GM12878 (cell line): ENCODE data around the gene AFAP1. TPM values are rescaled to one million over a fixed set of nuclear protein-coding genes. Genes with fewer than 3 reads are reported as not detected.

Source experiments
- ATAC-seq: fragments of 200-7000 bp; cut with Tn5 transposase; 3 replicates; pipeline ENCODE4 v1.9.1; 2020; ENCODE audit warnings: mild to moderate bottlenecking, moderate library complexity
- BruUV-seq: library from RNA; stranded (reverse); fragments of 400-500 nt; replicated peaks from 2 replicates; lab custom pipeline; 2021; lab: Mats Ljungman, UMichigan
- CTCF ChIA-PET: fragments of 300-600 bp; sonication (Branson Sonifier 250); formaldehyde crosslinking; extraction: SDS; loops from one replicate; lab custom pipeline; 2021; ENCODE audit warnings: inconsistent platforms; lab: Yijun Ruan, JAX
- POLR2A ChIA-PET: fragments of 350-600 bp; formaldehyde crosslinking; extraction: SDS; loops from one replicate; lab custom pipeline; 2021; ENCODE audit warnings: inconsistent platforms; lab: Charles Lee
- RAD21 ChIA-PET: fragments of 300-600 bp; sonication (Branson Sonifier 250); formaldehyde crosslinking; loops from one replicate; lab custom pipeline; 2023; ENCODE audit warnings: antibody characterized with exemption; ENCODE audit not compliant: unreplicated experiment; lab: Charles Lee
- SMC1A ChIA-PET: fragments of 300-600 bp; sonication (Branson Sonifier 250); formaldehyde crosslinking; loops from one replicate; lab custom pipeline; 2023; ENCODE audit not compliant: unreplicated experiment, uncharacterized antibody; lab: Charles Lee
- DNase-seq: peaks from one replicate; pipeline ENCODE4 v3.0.0-alpha.2; 2011; ENCODE audit warnings: low read depth, low spot score
- FAIRE-seq: peaks from 3 replicates; lab custom pipeline; 2011; peaks lifted over from hg19 to GRCh38; lab: Jason Lieb, UNC
- H2AFZ ChIP-seq: 2 replicates; pipeline ENCODE4 v1.6.0; 2011; ENCODE audit warnings: low read depth, low read length, control low read depth; ENCODE audit not compliant: control insufficient read depth
- H3K27ac ChIP-seq: 2 replicates; pipeline ENCODE4 v1.5.1; 2011; ENCODE audit warnings: control low read depth; ENCODE audit not compliant: control insufficient read depth, insufficient read depth
- H3K27me3 ChIP-seq, 2 experiments: replicated peaks in 1 of 2; 2 replicates each; pipeline versions ENCODE4 v1.6.0 to v1.6.1; 2011; ENCODE audit warnings: low read length in 1 of 2; ENCODE audit not compliant: control insufficient read depth in 2 of 2, insufficient read depth in 2 of 2
- H3K36me3 ChIP-seq, 2 experiments: 2 replicates each; pipeline ENCODE4 v1.5.1; 2011; ENCODE audit warnings: low read length in 1 of 2; ENCODE audit not compliant: control insufficient read depth in 2 of 2, insufficient read depth in 2 of 2
- H3K4me1 ChIP-seq: 2 replicates; pipeline ENCODE4 v1.6.1; 2011; ENCODE audit warnings: mild to moderate bottlenecking, low read length, moderate library complexity, mixed read lengths; ENCODE audit not compliant: control insufficient read depth, insufficient read depth
- H3K4me2 ChIP-seq: 2 replicates; pipeline ENCODE4 v1.6.0; 2011; ENCODE audit warnings: control low read depth; ENCODE audit not compliant: control insufficient read depth, insufficient read depth
- H3K4me3 ChIP-seq: fragments of 200-600 bp; sonication (generic); 2 replicates; pipeline ENCODE4 v1.5.1; 2016
- H3K79me2 ChIP-seq: 2 replicates; pipeline ENCODE4 v1.6.0; 2011; ENCODE audit warnings: low read length; ENCODE audit not compliant: control insufficient read depth, insufficient read depth
- H3K9ac ChIP-seq: 2 replicates; pipeline ENCODE4 v1.8.0; 2011; ENCODE audit warnings: low read length, control low read depth, mixed read lengths; ENCODE audit not compliant: control insufficient read depth, insufficient read depth
- H3K9me3 ChIP-seq: replicated peaks from 3 replicates; pipeline ENCODE4 v1.5.1; 2011; ENCODE audit warnings: mild to moderate bottlenecking, low read length; ENCODE audit not compliant: control insufficient read depth, insufficient read depth
- H4K20me1 ChIP-seq: 2 replicates; pipeline ENCODE4 v1.6.0; 2011; ENCODE audit not compliant: control insufficient read depth, insufficient read depth
- CBX5 ChIP-seq: sonication (generic); IDR thresholded peaks from 2 replicates; pipeline ENCODE4 v1.6.1; 2016; ENCODE audit warnings: low read depth, moderate library complexity, mild to moderate bottlenecking, inconsistent platforms
- HCFC1 ChIP-seq: fragments of 150-350 bp; IDR thresholded peaks from 2 replicates; pipeline ENCODE4 v1.6.1; 2014; ENCODE audit warnings: low read length
- MYC ChIP-seq: IDR thresholded peaks from 2 replicates; pipeline ENCODE4 v1.6.1; 2011; ENCODE audit warnings: mild to moderate bottlenecking, low read length, moderate library complexity, inconsistent platforms; ENCODE audit not compliant: insufficient read depth, insufficient replicate concordance, insufficient read length, severe bottlenecking
- NFIC ChIP-seq: IDR thresholded peaks from 2 replicates; pipeline ENCODE4 v1.6.1; 2012; ENCODE audit warnings: low read depth, mild to moderate bottlenecking, inconsistent platforms, low read length, moderate library complexity
- NFYB ChIP-seq: IDR thresholded peaks from 2 replicates; pipeline ENCODE4 v1.6.1; 2011; ENCODE audit warnings: low read depth, mild to moderate bottlenecking, low read length, improper control_type of control experiment, moderate library complexity; ENCODE audit not compliant: insufficient read depth
- PML ChIP-seq: IDR thresholded peaks from 2 replicates; pipeline ENCODE4 v1.6.1; 2012; ENCODE audit warnings: low read length, inconsistent platforms
- SKIL ChIP-seq: fragments of 450-650 bp; IDR thresholded peaks from 2 replicates; pipeline ENCODE4 v1.6.1; 2017; ENCODE audit warnings: mild to moderate bottlenecking, low read depth, inconsistent platforms; ENCODE audit not compliant: poor library complexity, severe bottlenecking
- SMARCA5 ChIP-seq: fragments of 450-650 bp; IDR thresholded peaks from 2 replicates; pipeline ENCODE4 v1.6.1; 2017; ENCODE audit warnings: mild to moderate bottlenecking
- TCF12 ChIP-seq: IDR thresholded peaks from 2 replicates; pipeline ENCODE4 v1.6.1; 2011; ENCODE audit warnings: low read depth, mild to moderate bottlenecking, low read length
- TCF7 ChIP-seq: IDR thresholded peaks from 2 replicates; pipeline ENCODE4 v1.6.1; 2014; ENCODE audit warnings: antibody characterized with exemption, borderline replicate concordance
- ZBTB11 ChIP-seq: fragments of 450-650 bp; formaldehyde crosslinking; IDR thresholded peaks from 2 replicates; pipeline ENCODE4 v1.5.0; 2022; ENCODE audit warnings: mild to moderate bottlenecking, missing genetic modification characterization
- WGBS: methylation state at CpG from one replicate; pipeline ENCODE4 v1.1.6; 2016; ENCODE audit warnings: low lambda C conversion rate; ENCODE audit not compliant: insufficient replicate concordance, insufficient coverage; ENCODE audit errors: missing lambda C conversion rate; 5-methylcytosine and 5-hydroxymethylcytosine counted together
- in situ Hi-C: fragments of 300-500 bp; cut with MboI; formaldehyde crosslinking; loops from 9 replicates; pipeline ENCODE4 v1.14.3; 2018; ENCODE audit warnings: mixed read lengths
- intact Hi-C: fragments of 100-400 bp; cut with micrococcal nuclease; formaldehyde crosslinking; loops from one replicate; pipeline ENCODE4 v1.14.2; 2022; ENCODE audit not compliant: unreplicated experiment
- polyA plus RNA-seq, 11 experiments: library from polyadenylated mRNA; depleted of rRNA in 4 of 11; unstranded in 6 of 11; stranded (reverse) in 5 of 11; fragments of >200 nt; fragmentation: Nextera tagmentation in 4 of 11; fragmentation: Illumina TruSeq in 1 of 11; extraction: Ambion mirVana in 4 of 11; extraction: Trizol in 1 of 11; gene quantifications; 1 replicate in 1 of 11; 2 replicates in 10 of 11; pipeline versions ENCODE4 v1.2.1 to v1.2.3, GENCODE V29; 2011 to 2016; ENCODE audit warnings: inconsistent platforms in 2 of 11, missing spikeins in 2 of 11, low read depth in 1 of 11
- total RNA-seq, 4 experiments: library from RNA; depleted of rRNA in 3 of 4; stranded (reverse); fragments of >200 nt in 3 of 4; fragmentation: Illumina TruSeq in 1 of 4; extraction: Trizol in 1 of 4; gene quantifications; 2 replicates each; pipeline versions ENCODE4 v1.2.1 to v1.2.3, GENCODE V29; 2013 to 2021

Gene AFAP1
- total and polyA plus RNA-seq, 10 of the 15 experiments (the other 5 are each of a cell fraction or from before 2014, with no cell fraction given): 0.02 to 0.23 (median 0.09) TPM; not detected in 1

- Histone ChIP-seq H3K27me3 (no peaks in the 10 kb centered on the region; a peak in 2 of 4 replicates), H3K4me1 (peaks cover 17% of the 10 kb centered on the region), H3K4me2 (no peak overlapping the region), H3K36me3 (no peaks in the 10 kb centered on the region), H3K4me3 (no peak overlapping the region), H3K79me2 (no peaks in the 10 kb centered on the region), H3K9ac (no peak overlapping the region), H3K9me3 (no peaks in the 10 kb centered on the region), H4K20me1 (no peaks in the 10 kb centered on the region), H2AFZ (no peak overlapping the region), H3K27ac (no peak overlapping the region)
- no peak for ATAC-seq
- intact Hi-C loops: no loop called here
- in situ Hi-C loops: no loop called here
- WGBS: 47% methylated on average over 14 of the region's 14 CpGs
- ChIA-PET POLR2A (no interaction called here), CTCF (interaction anchor here (1.2 kb wide), 1 partner anchor 23 kb away, joined by 4 read pairs; no protein-coding TSS in a partner anchor), SMC1A (no interaction called here), RAD21 (no interaction called here)
- no peak for TF ChIP-seq SKIL
- TF ChIP-seq NFYB: no peak
- no peak for TF ChIP-seq NFIC
- no TSS peak for BruUV-seq
- DNase-seq: no peak
- no peak for FAIRE-seq
Observed at GRCh38 chr4:7784131-7784870, 155.4 kb downstream of the AFAP1 start.

GRCh38 chr4:7783541-7783940 lies 156.1 kb downstream of the AFAP1 start:
- intact Hi-C loops: no loop called here
- ChIA-PET POLR2A (no interaction called here), CTCF (interaction anchor here (1.2 to 1.6 kb wide), 2 partner anchors 19 to 22 kb away, joined by 3 to 4 read pairs; no protein-coding TSS in a partner anchor), SMC1A (no interaction called here), RAD21 (no interaction called here)
- Histone ChIP-seq H3K4me1 (peaks cover 21% of the 10 kb centered on the region), H3K9me3 (no peaks in the 10 kb centered on the region), H4K20me1 (no peaks in the 10 kb centered on the region), H3K9ac (no peak overlapping the region), H3K4me2 (no peak overlapping the region; the same call in 1 of the 2 replicates), H3K4me3 (no peak overlapping the region), H3K36me3 (no peaks in the 10 kb centered on the region), H3K79me2 (no peaks in the 10 kb centered on the region), H3K27me3 (no peaks in the 10 kb centered on the region; a peak in 1 of 4 replicates), H3K27ac (no peak overlapping the region), H2AFZ (no peak overlapping the region)
- in situ Hi-C loops: no loop called here
- no peak for ATAC-seq
- no peak for DNase-seq
- FAIRE-seq: no peak
- BruUV-seq: no TSS peak
- 53% methylated on average over 8 of the region's 8 CpGs for WGBS
- TF ChIP-seq TCF7 (no peak), CBX5 (no peak), TCF12 (no peak), SMARCA5 (no peak), PML (no peak), HCFC1 (no peak), ZBTB11 (CRISPR knock-in tag) (no peak), MYC (no peak)
